Stomach smooth muscle (tissue), 2 donors: ENCODE data around the gene ISG15.
A peak's percentile ranks its signal among the peaks of the same experiment; 100 is the strongest.

Source experiments
- H3K27ac ChIP-seq: one replicate; pipeline ENCODE4 v1.7.0; 2013; ENCODE audit warnings: mild to moderate bottlenecking, low read length, inconsistent platforms
- H3K27me3 ChIP-seq, 2 donors: one replicate each; pipeline ENCODE4 v1.7.0; 2013; ENCODE audit warnings: low read length in 2 of 2; ENCODE audit not compliant: insufficient read depth in 2 of 2, control insufficient read depth in 1 of 2
- H3K36me3 ChIP-seq, 2 donors: one replicate each; pipeline ENCODE4 v1.7.0; 2013; ENCODE audit warnings: low read length in 2 of 2; ENCODE audit not compliant: control insufficient read depth in 2 of 2, insufficient read depth in 2 of 2
- H3K4me1 ChIP-seq: one replicate; pipeline ENCODE4 v1.7.0; 2013; ENCODE audit warnings: low read length; ENCODE audit not compliant: control insufficient read depth, insufficient read depth
- H3K4me3 ChIP-seq, 2 donors: one replicate each; pipeline ENCODE4 v1.7.0; 2013; ENCODE audit warnings: low read length in 2 of 2
- H3K9ac ChIP-seq, 2 donors: one replicate each; pipeline ENCODE4 v1.7.0; 2013; ENCODE audit warnings: low read length in 2 of 2, mild to moderate bottlenecking in 1 of 2
- H3K9me3 ChIP-seq, 2 donors: one replicate each; pipeline ENCODE4 v1.7.0; 2013; ENCODE audit warnings: low read length in 2 of 2; ENCODE audit not compliant: control insufficient read depth in 2 of 2
- donor health status: healthy.
- donor health status: Pancreatic carcinoma.

Gene ISG15

GRCh38 chr1:970242-970972, 42.9 kb upstream of the ISG15 start:
- Histone ChIP-seq H3K9ac (no peak overlapping the region), H3K4me1 (peaks cover 20% of the 10 kb centered on the region), H3K27ac (no peak overlapping the region), H3K36me3 (no peaks in the 10 kb centered on the region), H3K4me3 (no peak overlapping the region), H3K9me3 (no peaks in the 10 kb centered on the region), H3K27me3 (peaks cover 45 to 59% of the 10 kb centered on the region in 2 donors)

- Histone ChIP-seq H3K4me3 (no peak overlapping the region), H3K4me1 (peaks cover 23% of the 10 kb centered on the region), H3K9me3 (no peaks in the 10 kb centered on the region), H3K36me3 (no peaks in the 10 kb centered on the region), H3K27me3 (peaks cover 45 to 66% of the 10 kb centered on the region in 2 donors), H3K9ac (no peak overlapping the region), H3K27ac (no peak overlapping the region)
Observed at GRCh38 chr1:970973-971730, 42.1 kb upstream of the ISG15 start.

GRCh38 chr1:971751-972506, 41.4 kb upstream of the ISG15 start:
- no peaks in the 10 kb centered on the region for H3K9me3 ChIP-seq
- no peak overlapping the region for H3K27ac ChIP-seq
- peaks cover 19% of the 10 kb centered on the region for H3K4me1 ChIP-seq
- no peak overlapping the region for H3K4me3 ChIP-seq
- H3K9ac ChIP-seq: no peak overlapping the region
- H3K36me3 ChIP-seq: no peaks in the 10 kb centered on the region
- H3K27me3 ChIP-seq: peaks cover 45 to 68% of the 10 kb centered on the region in 2 donors

- Histone ChIP-seq H3K36me3 (no peaks in the 10 kb centered on the region), H3K9ac (no peak overlapping the region), H3K4me1 (peaks cover 12% of the 10 kb centered on the region), H3K4me3 (no peak overlapping the region), H3K9me3 (no peaks in the 10 kb centered on the region), H3K27ac (no peak overlapping the region), H3K27me3 (peaks cover 38 to 64% of the 10 kb centered on the region in 2 donors)
Observed at GRCh38 chr1:972726-973458, 40.4 kb upstream of the ISG15 start.

GRCh38 chr1:973459-974292, 39.6 kb upstream of the ISG15 start:
- no peak overlapping the region for H3K27ac ChIP-seq
- H3K36me3 ChIP-seq: no peaks in the 10 kb centered on the region
- H3K27me3 ChIP-seq: peaks cover 30 to 59% of the 10 kb centered on the region in 2 donors

GRCh38 chr1:974293-974640, 39.0 kb upstream of the ISG15 start:
- H3K27ac ChIP-seq: no peak overlapping the region
- no peak overlapping the region for H3K4me3 ChIP-seq
- H3K4me1 ChIP-seq: peaks cover 12% of the 10 kb centered on the region
- H3K27me3 ChIP-seq: peaks cover 25 to 57% of the 10 kb centered on the region in 2 donors
- H3K36me3 ChIP-seq: no peaks in the 10 kb centered on the region
- H3K9ac ChIP-seq: no peak overlapping the region
- no peaks in the 10 kb centered on the region for H3K9me3 ChIP-seq

More at GRCh38 chr1:973459-974292, 39.6 kb upstream of the ISG15 start:
- Histone ChIP-seq H3K9ac (no peak overlapping the region), H3K4me3 (no peak overlapping the region), H3K4me1 (peaks cover 12% of the 10 kb centered on the region), H3K9me3 (no peaks in the 10 kb centered on the region)

GRCh38 chr1:974687-975328, 38.5 kb upstream of the ISG15 start:
- H3K36me3 ChIP-seq: no peaks in the 10 kb centered on the region
- no peak overlapping the region for H3K4me3 ChIP-seq
- no peaks in the 10 kb centered on the region for H3K9me3 ChIP-seq
- peaks cover 20 to 57% of the 10 kb centered on the region in 2 donors for H3K27me3 ChIP-seq
- H3K4me1 ChIP-seq: peaks cover 12% of the 10 kb centered on the region
- H3K9ac ChIP-seq: no peak overlapping the region
- no peak overlapping the region for H3K27ac ChIP-seq

- H3K9ac ChIP-seq: no peak overlapping the region
- H3K36me3 ChIP-seq: no peaks in the 10 kb centered on the region
- peak overlapping the region in 1 of 2 donors; percentile 77 for H3K4me3 ChIP-seq
- no peak overlapping the region for H3K27ac ChIP-seq
- peaks cover 12% of the 10 kb centered on the region for H3K4me1 ChIP-seq
- no peaks in the 10 kb centered on the region for H3K9me3 ChIP-seq
- H3K27me3 ChIP-seq: peaks cover 16 to 52% of the 10 kb centered on the region in 2 donors
Observed at GRCh38 chr1:975365-975764, 37.9 kb upstream of the ISG15 start.

GRCh38 chr1:975896-976683, 37.2 kb upstream of the ISG15 start:
- no peaks in the 10 kb centered on the region for H3K36me3 ChIP-seq
- peaks cover 12 to 46% of the 10 kb centered on the region in 2 donors for H3K27me3 ChIP-seq
- H3K27ac ChIP-seq: peak overlapping the region; percentile 69
- H3K9ac ChIP-seq: peak overlapping the region in 1 of 2 donors; percentile 60
- H3K4me3 ChIP-seq: peak overlapping the region; percentile 31 to 77
- no peaks in the 10 kb centered on the region for H3K9me3 ChIP-seq
- H3K4me1 ChIP-seq: peaks cover 12% of the 10 kb centered on the region
